ENCODE measurements around the gene JADE3. TPM values are rescaled to one million over a fixed set of nuclear protein-coding genes. Genes with fewer than 3 reads are reported as not detected.

Gene JADE3
- total RNA-seq, 2 experiments from 2014 or later, result 0.47 to 1.3 TPM

- DNase-seq, result peak; percentile 47
- Mint-ChIP-seq H3K27me3 (peaks cover 58% of the 10 kb centered on the region), H3K36me3 (no peaks in the 10 kb centered on the region), H3K27ac (no peak overlapping the region), H3K4me3 (peak overlapping the region; percentile 73), H3K9me3 (ENCODE audit: low read depth) (no peaks in the 10 kb centered on the region), H3K4me1 (peaks cover 11% of the 10 kb centered on the region)
- CTCF ChIA-PET, result interaction anchor here (0.8 to 1.3 kb wide), 3 partner anchors 10 to 178 kb away, joined by 3 to 6 read pairs (median 4); no protein-coding TSS in a partner anchor
- ATAC-seq, result peak; percentile 78
Observed at GRCh38 chrX:46912603-46913491, 626 bp downstream of the JADE3 start.

GRCh38 chrX:46913667-46914066, 1.4 kb downstream of the JADE3 start:
- ATAC-seq (no peak), DNase-seq (no peak)
- Mint-ChIP-seq H3K27me3 (peaks cover 50% of the 10 kb centered on the region), H3K9me3 (ENCODE audit: low read depth) (no peaks in the 10 kb centered on the region), H3K27ac (no peak overlapping the region), H3K36me3 (no peaks in the 10 kb centered on the region), H3K4me1 (peaks cover 11% of the 10 kb centered on the region), H3K4me3 (peak overlapping the region; percentile 73)
- CTCF ChIA-PET, result interaction anchor here (0.8 to 1.3 kb wide), 3 partner anchors 9 to 178 kb away, joined by 3 to 6 read pairs (median 4); no protein-coding TSS in a partner anchor

GRCh38 chrX:46916273-46916672, 4.1 kb downstream of the JADE3 start:
- DNase-seq (no peak), ATAC-seq (no peak)
- no peaks in the 10 kb centered on the region for H3K36me3 Mint-ChIP-seq
- peaks cover 4% of the 10 kb centered on the region for H3K9me3 Mint-ChIP-seq (ENCODE audit: low read depth)
- CTCF ChIA-PET, result interaction anchor here (1.3 kb wide), 1 partner anchor 17 kb away, joined by 4 read pairs; no protein-coding TSS in a partner anchor
- peaks cover 11% of the 10 kb centered on the region for H3K4me1 Mint-ChIP-seq
- no peak overlapping the region for H3K4me3 Mint-ChIP-seq
- no peak overlapping the region for H3K27ac Mint-ChIP-seq
- peaks cover 46% of the 10 kb centered on the region for H3K27me3 Mint-ChIP-seq

GRCh38 chrX:46917622-46918021, 5.4 kb downstream of the JADE3 start:
- H3K4me1 Mint-ChIP-seq, result peaks cover 11% of the 10 kb centered on the region
- peaks cover 4% of the 10 kb centered on the region for H3K9me3 Mint-ChIP-seq (ENCODE audit: low read depth)
- H3K27me3 Mint-ChIP-seq, result peaks cover 47% of the 10 kb centered on the region
- ATAC-seq (no peak), DNase-seq (no peak)
- CTCF ChIA-PET, result no interaction called here
- no peak overlapping the region for H3K4me3 Mint-ChIP-seq
- no peak overlapping the region for H3K27ac Mint-ChIP-seq
- H3K36me3 Mint-ChIP-seq, result peaks cover 1% of the 10 kb centered on the region

- Mint-ChIP-seq H3K36me3 (peaks cover 1% of the 10 kb centered on the region), H3K27me3 (peaks cover 45% of the 10 kb centered on the region), H3K27ac (no peak overlapping the region), H3K4me1 (peaks cover 10% of the 10 kb centered on the region), H3K9me3 (ENCODE audit: low read depth) (peaks cover 4% of the 10 kb centered on the region), H3K4me3 (no peak overlapping the region)
- CTCF ChIA-PET, result no interaction called here
- DNase-seq (no peak), ATAC-seq (no peak)
Observed at GRCh38 chrX:46918434-46918833, 6.2 kb downstream of the JADE3 start.

GRCh38 chrX:46920235-46920634, 8.0 kb downstream of the JADE3 start:
- ATAC-seq, result no peak
- peaks cover 1% of the 10 kb centered on the region for H3K36me3 Mint-ChIP-seq
- H3K4me3 Mint-ChIP-seq, result no peak overlapping the region
- no peaks in the 10 kb centered on the region for H3K4me1 Mint-ChIP-seq
- DNase-seq, result no peak
- H3K9me3 Mint-ChIP-seq (ENCODE audit: low read depth), result peaks cover 4% of the 10 kb centered on the region
- CTCF ChIA-PET, result no interaction called here
- no peak overlapping the region for H3K27ac Mint-ChIP-seq
- H3K27me3 Mint-ChIP-seq, result peaks cover 35% of the 10 kb centered on the region

GRCh38 chrX:46922611-46923010, 10.4 kb downstream of the JADE3 start:
- CTCF ChIA-PET, result interaction anchor here (2.6 kb wide), 1 partner anchor 9 kb away, joined by 6 read pairs; no protein-coding TSS in a partner anchor
- Mint-ChIP-seq H3K4me3 (no peak overlapping the region), H3K27me3 (peaks cover 19% of the 10 kb centered on the region), H3K27ac (no peak overlapping the region), H3K36me3 (peaks cover 1% of the 10 kb centered on the region), H3K4me1 (no peaks in the 10 kb centered on the region), H3K9me3 (ENCODE audit: low read depth) (peaks cover 4% of the 10 kb centered on the region)
- ATAC-seq (no peak), DNase-seq (no peak)

GRCh38 chrX:46927718-46928117, 15.5 kb downstream of the JADE3 start:
- ATAC-seq (no peak), DNase-seq (no peak)
- no peak overlapping the region for H3K27ac Mint-ChIP-seq
- H3K9me3 Mint-ChIP-seq (ENCODE audit: low read depth), result no peaks in the 10 kb centered on the region
- peaks cover 10% of the 10 kb centered on the region for H3K27me3 Mint-ChIP-seq
- no peaks in the 10 kb centered on the region for H3K4me1 Mint-ChIP-seq
- CTCF ChIA-PET, result interaction anchor here (1.2 kb wide), 1 partner anchor 166 kb away, joined by 3 read pairs; no protein-coding TSS in a partner anchor
- no peak overlapping the region for H3K4me3 Mint-ChIP-seq
- no peaks in the 10 kb centered on the region for H3K36me3 Mint-ChIP-seq

GRCh38 chrX:46929439-46930261, 17.4 kb downstream of the JADE3 start:
- no peak for ATAC-seq
- no peak overlapping the region for H3K27ac Mint-ChIP-seq
- H3K4me1 Mint-ChIP-seq, result no peaks in the 10 kb centered on the region
- peaks cover 4% of the 10 kb centered on the region for H3K27me3 Mint-ChIP-seq
- no peaks in the 10 kb centered on the region for H3K9me3 Mint-ChIP-seq (ENCODE audit: low read depth)
- no peak for DNase-seq
- no peaks in the 10 kb centered on the region for H3K36me3 Mint-ChIP-seq
- no peak overlapping the region for H3K4me3 Mint-ChIP-seq
- CTCF ChIA-PET, result no interaction called here

- ATAC-seq (no peak), DNase-seq (no peak)
- Mint-ChIP-seq H3K4me1 (no peaks in the 10 kb centered on the region), H3K27me3 (no peaks in the 10 kb centered on the region), H3K4me3 (no peak overlapping the region), H3K27ac (no peak overlapping the region), H3K36me3 (no peaks in the 10 kb centered on the region), H3K9me3 (ENCODE audit: low read depth) (no peaks in the 10 kb centered on the region)
- CTCF ChIA-PET, result no interaction called here
Observed at GRCh38 chrX:46935295-46935694, 23.1 kb downstream of the JADE3 start.

GRCh38 chrX:46938589-46938988, 26.4 kb downstream of the JADE3 start:
- H3K27ac Mint-ChIP-seq, result no peak overlapping the region
- peaks cover 14% of the 10 kb centered on the region for H3K27me3 Mint-ChIP-seq
- CTCF ChIA-PET, result no interaction called here
- H3K36me3 Mint-ChIP-seq, result no peaks in the 10 kb centered on the region
- ATAC-seq (no peak), DNase-seq (no peak)
- H3K4me1 Mint-ChIP-seq, result no peaks in the 10 kb centered on the region
- no peak overlapping the region for H3K4me3 Mint-ChIP-seq
- no peaks in the 10 kb centered on the region for H3K9me3 Mint-ChIP-seq (ENCODE audit: low read depth)

GRCh38 chrX:46941341-46941740, 29.1 kb downstream of the JADE3 start:
- CTCF ChIA-PET, result no interaction called here
- Mint-ChIP-seq H3K4me3 (no peak overlapping the region), H3K4me1 (no peaks in the 10 kb centered on the region), H3K36me3 (no peaks in the 10 kb centered on the region), H3K27me3 (peaks cover 17% of the 10 kb centered on the region), H3K9me3 (ENCODE audit: low read depth) (no peaks in the 10 kb centered on the region), H3K27ac (no peak overlapping the region)
- ATAC-seq, result no peak
- DNase-seq, result no peak

GRCh38 chrX:46953137-46953527, 40.9 kb downstream of the JADE3 start:
- H3K36me3 Mint-ChIP-seq, result no peaks in the 10 kb centered on the region
- H3K4me1 Mint-ChIP-seq, result no peaks in the 10 kb centered on the region
- H3K27me3 Mint-ChIP-seq, result peaks cover 6% of the 10 kb centered on the region
- DNase-seq (no peak), ATAC-seq (no peak)
- no peaks in the 10 kb centered on the region for H3K9me3 Mint-ChIP-seq (ENCODE audit: low read depth)
- no peak overlapping the region for H3K4me3 Mint-ChIP-seq
- CTCF ChIA-PET, result interaction anchor here (0.6 kb wide), 1 partner anchor 14 kb away, joined by 3 read pairs; no protein-coding TSS in a partner anchor
- no peak overlapping the region for H3K27ac Mint-ChIP-seq
